CD14-positive monocyte (primary cell): Measurements from ENCODE around the gene HNF4A. TPM values are rescaled to one million over a fixed set of nuclear protein-coding genes. Genes with fewer than 3 reads are reported as not detected.

Experiments used
- DNase-seq, 3 donors: peaks; one replicate each; pipeline ENCODE4 v3.0.0-alpha.2; 2011 to 2022
- H2AFZ ChIP-seq: 2 replicates; pipeline ENCODE4 v1.6.0; 2012; ENCODE audit warnings: mild to moderate bottlenecking, low read depth, low read length, inconsistent platforms; ENCODE audit not compliant: insufficient read depth, poor library complexity, severe bottlenecking
- H3K27ac ChIP-seq, 2 donors: 1 replicate in 1 of 2; 2 replicates in 1 of 2; pipeline ENCODE4 v1.5.1; 2012 to 2013; ENCODE audit warnings: low read length in 2 of 2, control low read depth in 1 of 2, inconsistent platforms in 1 of 2, low read depth in 1 of 2, mild to moderate bottlenecking in 1 of 2
- H3K27me3 ChIP-seq, 2 donors: one replicate each; pipeline versions ENCODE4 v1.6.0 to v1.6.1; 2011 to 2013; ENCODE audit warnings: low read length in 2 of 2; ENCODE audit not compliant: control insufficient read depth in 2 of 2, insufficient read depth in 2 of 2
- H3K36me3 ChIP-seq, 2 donors: replicated peaks in 1 of 2; 1 replicate in 1 of 2; 2 replicates in 1 of 2; pipeline versions ENCODE4 v1.5.1 to v1.6.1; 2012 to 2013; ENCODE audit warnings: low read length in 2 of 2, control low read depth in 1 of 2, inconsistent platforms in 1 of 2, mild to moderate bottlenecking in 1 of 2; ENCODE audit not compliant: insufficient read depth in 2 of 2, control insufficient read depth in 1 of 2
- H3K4me1 ChIP-seq, 2 donors: 1 replicate in 1 of 2; 2 replicates in 1 of 2; pipeline versions ENCODE4 v1.5.1 to v1.6.1; 2012 to 2013; ENCODE audit warnings: low read length in 2 of 2, control low read depth in 1 of 2, inconsistent platforms in 1 of 2, mild to moderate bottlenecking in 1 of 2, moderate library complexity in 1 of 2; ENCODE audit not compliant: insufficient read depth in 2 of 2, control insufficient read depth in 1 of 2
- H3K4me2 ChIP-seq: replicated peaks from 2 replicates; pipeline ENCODE3; 2012; ENCODE audit warnings: low read length, moderate library complexity, mild to moderate bottlenecking; ENCODE audit not compliant: poor library complexity, severe bottlenecking; ENCODE audit errors: extremely low read depth
- H3K4me3 ChIP-seq, 3 experiments: fragments of 200-600 bp in 1 of 3; sonication (generic) in 1 of 3; replicated peaks in 1 of 3; 1 replicate in 2 of 3; 2 replicates in 1 of 3; pipeline ENCODE4 v1.5.1; 2011 to 2013; ENCODE audit warnings: low read length in 3 of 3, mild to moderate bottlenecking in 3 of 3, control low read depth in 2 of 3, low read depth in 2 of 3, inconsistent platforms in 1 of 3, moderate library complexity in 1 of 3
- H3K79me2 ChIP-seq: 2 replicates; pipeline ENCODE4 v1.6.0; 2012; ENCODE audit warnings: mild to moderate bottlenecking, control low read depth, inconsistent platforms, low read length, moderate library complexity; ENCODE audit not compliant: insufficient read depth
- H3K9ac ChIP-seq: 2 replicates; pipeline ENCODE4 v1.6.0; 2017; ENCODE audit warnings: low read length, mild to moderate bottlenecking; ENCODE audit not compliant: insufficient read depth, poor library complexity, severe bottlenecking
- H3K9me3 ChIP-seq, 2 donors: replicated peaks in 1 of 2; 1 replicate in 1 of 2; 2 replicates in 1 of 2; pipeline versions ENCODE4 v1.5.1 to v1.6.1; 2012 to 2013; ENCODE audit warnings: low read length in 2 of 2, control low read depth in 1 of 2; ENCODE audit not compliant: control insufficient read depth in 1 of 2, insufficient read depth in 1 of 2
- H4K20me1 ChIP-seq: 2 replicates; pipeline ENCODE4 v1.6.0; 2012; ENCODE audit warnings: mild to moderate bottlenecking, low read length, control low read depth, moderate library complexity; ENCODE audit not compliant: insufficient read depth
- H3K27ac Mint-ChIP-seq, 7 donors: one replicate each; pipeline ENCODE4 v1.8.0; 2020; ENCODE audit warnings: mild to moderate bottlenecking in 7 of 7, mixed read lengths in 7 of 7, moderate library complexity in 6 of 7, inconsistent platforms in 2 of 7
- H3K27me3 Mint-ChIP-seq, 3 donors: one replicate each; pipeline ENCODE4 v1.8.0; 2021 to 2022; ENCODE audit warnings: low read depth in 3 of 3, mild to moderate bottlenecking in 3 of 3, mixed read lengths in 3 of 3, moderate library complexity in 3 of 3, inconsistent platforms in 1 of 3
- H3K36me3 Mint-ChIP-seq, 2 donors: one replicate each; pipeline ENCODE4 v1.8.0; 2020; ENCODE audit warnings: mixed read lengths in 2 of 2, inconsistent platforms in 1 of 2, mild to moderate bottlenecking in 1 of 2
- H3K4me1 Mint-ChIP-seq: one replicate; pipeline ENCODE4 v1.8.0; 2020; ENCODE audit warnings: mild to moderate bottlenecking, mixed read lengths
- H3K4me3 Mint-ChIP-seq, 2 donors: one replicate each; pipeline ENCODE4 v1.8.0; 2020; ENCODE audit warnings: mild to moderate bottlenecking in 2 of 2, mixed read lengths in 2 of 2, moderate library complexity in 1 of 2
- H3K9me3 Mint-ChIP-seq, 7 donors: one replicate each; pipeline ENCODE4 v1.8.0; 2020 to 2022; ENCODE audit warnings: mixed read lengths in 7 of 7, mild to moderate bottlenecking in 6 of 7, moderate library complexity in 6 of 7, inconsistent platforms in 2 of 7
- CTCF ChIP-seq: fragments of 200-600 bp; IDR thresholded peaks from one replicate; pipeline ENCODE4 v1.8.0; 2022; ENCODE audit warnings: antibody characterized with exemption, mild to moderate bottlenecking
- WGBS: methylation state at CpG from one replicate; pipeline ENCODE4 v1.1.5; 2013; ENCODE audit warnings: missing lambda C conversion rate; ENCODE audit not compliant: insufficient coverage; 5-methylcytosine and 5-hydroxymethylcytosine counted together
- intact Hi-C, 2 donors: fragments of 100-400 bp; cut with micrococcal nuclease; formaldehyde crosslinking; loops; one replicate each; pipeline versions ENCODE4 v1.15.0 to v1.15.1; 2023
- polyA plus RNA-seq, 3 donors: library from polyadenylated mRNA; depleted of rRNA in 1 of 3; unstranded in 2 of 3; stranded (reverse) in 1 of 3; fragments of 300-500 nt in 2 of 3; fragments of >200 nt in 1 of 3; fragmentation: Illumina TruSeq in 2 of 3; gene quantifications; 1 replicate in 2 of 3; 2 replicates in 1 of 3; pipeline ENCODE4 v1.2.3, GENCODE V29; 2012 to 2021

The HNF4A gene
- polyA plus RNA-seq, 3 donors: not detected

- no peaks in the 10 kb centered on the region for H3K4me1 ChIP-seq
- no peaks in the 10 kb centered on the region for H3K9me3 ChIP-seq
- no peaks in the 10 kb centered on the region for H3K27me3 ChIP-seq
- DNase-seq: no peak
- no peak overlapping the region for H3K27ac ChIP-seq
- no peak overlapping the region for H3K4me3 Mint-ChIP-seq
- no peak overlapping the region for H3K4me2 ChIP-seq
- peaks cover 0 to 7% (median 3%) of the 10 kb centered on the region in 3 donors for H3K27me3 Mint-ChIP-seq
- H3K36me3 ChIP-seq: no peaks in the 10 kb centered on the region
- H3K27ac Mint-ChIP-seq: peak overlapping the region in 1 of 7 donors; percentile 28
- no peaks in the 10 kb centered on the region for H4K20me1 ChIP-seq
- no peak for TF ChIP-seq CTCF
- no peak overlapping the region for H3K4me3 ChIP-seq
- H3K36me3 Mint-ChIP-seq: no peaks in the 10 kb centered on the region
- H3K9me3 Mint-ChIP-seq: no peaks in the 10 kb centered on the region
- H3K4me1 Mint-ChIP-seq: peaks cover 6% of the 10 kb centered on the region
- WGBS: 100% methylated on average over 2 of the region's 8 CpGs
- intact Hi-C loops: no loop called here
- no peak overlapping the region for H2AFZ ChIP-seq
- H3K9ac ChIP-seq: no peak overlapping the region
- H3K79me2 ChIP-seq: no peaks in the 10 kb centered on the region
These were observed 41.1 kb downstream of the HNF4A start for GRCh38 chr20:44396369-44397130.

GRCh38 chr20:44398335-44398734 is 42.8 kb downstream of the HNF4A start:
- Histone ChIP-seq H4K20me1 (no peaks in the 10 kb centered on the region), H3K27me3 (no peaks in the 10 kb centered on the region), H3K4me1 (no peaks in the 10 kb centered on the region), H3K4me2 (no peak overlapping the region), H3K4me3 (no peak overlapping the region), H3K79me2 (no peaks in the 10 kb centered on the region), H3K9me3 (no peaks in the 10 kb centered on the region), H3K9ac (no peak overlapping the region), H2AFZ (no peak overlapping the region), H3K36me3 (no peaks in the 10 kb centered on the region), H3K27ac (no peak overlapping the region)
- H3K9me3 Mint-ChIP-seq: no peaks in the 10 kb centered on the region
- 73% methylated on average over 2 of the region's 2 CpGs for WGBS
- H3K4me3 Mint-ChIP-seq: no peak overlapping the region
- no peak for DNase-seq
- H3K4me1 Mint-ChIP-seq: peaks cover 6% of the 10 kb centered on the region
- intact Hi-C loops: no loop called here
- H3K27ac Mint-ChIP-seq: no peak overlapping the region
- peaks cover 0 to 7% (median 5%) of the 10 kb centered on the region in 3 donors for H3K27me3 Mint-ChIP-seq
- TF ChIP-seq CTCF: no peak
- H3K36me3 Mint-ChIP-seq: no peaks in the 10 kb centered on the region
